IMR-90 (cell line): ENCODE measurements around the gene CASP14. TPM values are rescaled to one million over a fixed set of nuclear protein-coding genes. Genes with fewer than 3 reads are reported as not detected.

Source experiments
- ATAC-seq: fragments of 200-7000 bp; cut with Tn5 transposase; 2 replicates; pipeline ENCODE4 v1.9.1; 2020; ENCODE audit warnings: low read depth, mild to moderate bottlenecking, moderate library complexity
- BruUV-seq: library from RNA; stranded (reverse); fragments of 400-500 nt; replicated peaks from 2 replicates; lab custom pipeline; 2021; lab: Mats Ljungman, UMichigan
- CTCF ChIA-PET: fragments of 300-600 bp; formaldehyde crosslinking; extraction: SDS; loops from one replicate; lab custom pipeline; 2021; ENCODE audit warnings: antibody characterized with exemption; lab: Yijun Ruan, JAX
- POLR2A ChIA-PET: fragments of 300-600 bp; sonication (Branson Sonifier 250); formaldehyde crosslinking; loops from one replicate; lab custom pipeline; 2022; ENCODE audit warnings: antibody characterized with exemption; ENCODE audit not compliant: unreplicated experiment; lab: Charles Lee
- DNase-seq: peaks from one replicate; pipeline ENCODE4 v3.0.0; 2013
- H2AFZ ChIP-seq: replicated peaks from 2 replicates; pipeline ENCODE3; 2013; ENCODE audit warnings: low read length, mild to moderate bottlenecking; ENCODE audit not compliant: poor library complexity
- H2AK5ac ChIP-seq: 2 replicates; pipeline ENCODE4 v1.6.1; 2013; ENCODE audit warnings: low read depth, low read length, inconsistent platforms
- H2AK9ac ChIP-seq: replicated peaks from 2 replicates; pipeline ENCODE3; 2013; ENCODE audit warnings: mild to moderate bottlenecking, low read depth, low read length, moderate library complexity; ENCODE audit not compliant: poor library complexity
- H2BK120ac ChIP-seq: 2 replicates; pipeline ENCODE4 v1.6.1; 2013; ENCODE audit warnings: low read depth, low read length, inconsistent platforms
- H2BK15ac ChIP-seq: 3 replicates; pipeline ENCODE4 v1.6.1; 2013; ENCODE audit warnings: low read depth, low read length, inconsistent platforms
- H2BK20ac ChIP-seq: 2 replicates; pipeline ENCODE4 v1.6.1; 2013; ENCODE audit warnings: low read depth, mild to moderate bottlenecking, inconsistent platforms, low read length, moderate library complexity
- H2BK5ac ChIP-seq: 2 replicates; pipeline ENCODE4 v1.6.1; 2013; ENCODE audit warnings: mild to moderate bottlenecking, low read depth, low read length, inconsistent platforms; ENCODE audit not compliant: poor library complexity, severe bottlenecking
- H3K14ac ChIP-seq: replicated peaks from 2 replicates; pipeline ENCODE4 v1.6.1; 2013; ENCODE audit warnings: low read depth, low read length, inconsistent platforms
- H3K18ac ChIP-seq: 2 replicates; pipeline ENCODE4 v1.6.1; 2013; ENCODE audit warnings: low read depth, low read length, control low read depth
- H3K23ac ChIP-seq: 2 replicates; pipeline ENCODE4 v1.6.1; 2013; ENCODE audit warnings: low read depth, low read length, inconsistent platforms
- H3K27ac ChIP-seq: 2 replicates; pipeline ENCODE4 v1.5.1; 2013; ENCODE audit warnings: mild to moderate bottlenecking, control low read depth, low read length; ENCODE audit not compliant: insufficient read depth
- H3K27me3 ChIP-seq: 2 replicates; pipeline ENCODE4 v1.6.1; 2013; ENCODE audit warnings: low read length; ENCODE audit not compliant: control insufficient read depth, insufficient read depth
- H3K36me3 ChIP-seq: 2 replicates; pipeline ENCODE4 v1.6.1; 2013; ENCODE audit warnings: low read length, mixed read lengths; ENCODE audit not compliant: control insufficient read depth, insufficient read depth
- H3K4ac ChIP-seq: 2 replicates; pipeline ENCODE4 v1.6.1; 2013; ENCODE audit warnings: low read depth, low read length, inconsistent platforms
- H3K4me1 ChIP-seq: 2 replicates; pipeline ENCODE4 v1.6.1; 2013; ENCODE audit warnings: low read length, mixed read lengths; ENCODE audit not compliant: control insufficient read depth, insufficient read depth
- H3K4me2 ChIP-seq: 2 replicates; pipeline ENCODE4 v1.6.1; 2013; ENCODE audit warnings: low read depth, mild to moderate bottlenecking, control low read depth, low read length, moderate library complexity
- H3K4me3 ChIP-seq: 2 replicates; pipeline ENCODE4 v1.5.1; 2013; ENCODE audit warnings: low read depth, mild to moderate bottlenecking, control low read depth, low read length, moderate library complexity; ENCODE audit not compliant: insufficient read depth
- H3K56ac ChIP-seq: 2 replicates; pipeline ENCODE4 v1.6.1; 2013; ENCODE audit warnings: low read length, inconsistent platforms; ENCODE audit not compliant: insufficient read depth; ENCODE audit errors: extremely low read depth
- H3K79me1 ChIP-seq, 2 experiments: 2 replicates each; pipeline ENCODE4 v1.6.1; 2013; ENCODE audit warnings: low read length in 2 of 2, inconsistent platforms in 1 of 2, low read depth in 1 of 2
- H3K9ac ChIP-seq: 2 replicates; pipeline ENCODE4 v1.6.1; 2013; ENCODE audit warnings: low read depth, low read length, control low read depth
- H3K9me1 ChIP-seq: 2 replicates; pipeline ENCODE4 v1.6.1; 2013; ENCODE audit warnings: low read length, inconsistent platforms; ENCODE audit not compliant: insufficient read depth
- H3K9me3 ChIP-seq: 2 replicates; pipeline ENCODE4 v1.6.1; 2013; ENCODE audit warnings: low read length; ENCODE audit not compliant: control insufficient read depth, insufficient read depth
- H4K20me1 ChIP-seq: 2 replicates; pipeline ENCODE4 v1.6.1; 2013; ENCODE audit warnings: low read length, inconsistent platforms; ENCODE audit not compliant: insufficient read depth
- H4K5ac ChIP-seq: 2 replicates; pipeline ENCODE4 v1.6.1; 2013; ENCODE audit warnings: mild to moderate bottlenecking, low read depth, low read length, control low read depth
- H4K8ac ChIP-seq, 2 experiments: 2 replicates each; pipeline ENCODE4 v1.6.1; 2013; ENCODE audit warnings: low read depth in 2 of 2, low read length in 2 of 2, control low read depth in 1 of 2, inconsistent platforms in 1 of 2
- H4K91ac ChIP-seq: 2 replicates; pipeline ENCODE4 v1.6.1; 2013; ENCODE audit warnings: low read depth, low read length, inconsistent platforms; ENCODE audit not compliant: insufficient read depth
- BHLHE40 ChIP-seq: fragments of 150-350 bp; IDR thresholded peaks from 2 replicates; pipeline ENCODE4 v1.6.1; 2016; ENCODE audit warnings: mild to moderate bottlenecking, low read depth, low read length
- CEBPB ChIP-seq: IDR thresholded peaks from 2 replicates; pipeline ENCODE4 v1.6.1; 2012; ENCODE audit warnings: low read depth, low read length, improper control_type of control experiment
- CHD1 ChIP-seq: IDR thresholded peaks from 2 replicates; pipeline ENCODE4 v1.6.1; 2012; ENCODE audit warnings: low read depth, low read length, improper control_type of control experiment
- CTCF ChIP-seq: conservative IDR thresholded peaks from 2 replicates; pipeline ENCODE4 v1.5.1; 2012; ENCODE audit warnings: mild to moderate bottlenecking, low read depth, low read length, improper control_type of control experiment
- ELK1 ChIP-seq: fragments of 150-350 bp; IDR thresholded peaks from 2 replicates; pipeline ENCODE4 v1.6.1; 2016; ENCODE audit warnings: low read depth, mild to moderate bottlenecking, low read length, moderate library complexity, borderline replicate concordance
- FOS ChIP-seq: fragments of 150-350 bp; IDR thresholded peaks from 2 replicates; pipeline ENCODE4 v1.6.1; 2016; ENCODE audit warnings: low read depth, low read length
- MAFK ChIP-seq: IDR thresholded peaks from 2 replicates; pipeline ENCODE4 v1.6.1; 2012; ENCODE audit warnings: low read depth, low read length, improper control_type of control experiment
- MXI1 ChIP-seq: IDR thresholded peaks from 2 replicates; pipeline ENCODE4 v1.6.1; 2012; ENCODE audit warnings: low read depth, mild to moderate bottlenecking, low read length, moderate library complexity, borderline replicate concordance
- NFE2L2 ChIP-seq: fragments of 150-350 bp; IDR thresholded peaks from 2 replicates; pipeline ENCODE4 v1.6.1; 2016; ENCODE audit warnings: low read depth, mild to moderate bottlenecking, low read length
- POLR2A ChIP-seq: IDR thresholded peaks from 2 replicates; pipeline ENCODE4 v1.6.1; 2012; ENCODE audit warnings: mild to moderate bottlenecking, low read depth, low read length
- RAD21 ChIP-seq: IDR thresholded peaks from 2 replicates; pipeline ENCODE4 v1.6.1; 2012; ENCODE audit warnings: low read length, improper control_type of control experiment
- RCOR1 ChIP-seq: IDR thresholded peaks from 2 replicates; pipeline ENCODE4 v1.6.1; 2012; ENCODE audit warnings: mild to moderate bottlenecking, low read length, improper control_type of control experiment; ENCODE audit not compliant: insufficient replicate concordance
- RFX5 ChIP-seq: IDR thresholded peaks from 2 replicates; pipeline ENCODE4 v1.8.0; 2012; ENCODE audit warnings: low read depth, mild to moderate bottlenecking, low read length, moderate library complexity
- SMC3 ChIP-seq: fragments of 150-350 bp; IDR thresholded peaks from 2 replicates; pipeline ENCODE4 v1.6.1; 2016; ENCODE audit warnings: low read depth, mild to moderate bottlenecking, antibody characterized with exemption, low read length, moderate library complexity
- WGBS, 2 experiments: methylation state at CpG; one replicate each; pipeline versions ENCODE4 v1.1.5 to v1.1.7; 2013; ENCODE audit warnings: missing lambda C conversion rate in 2 of 2; ENCODE audit not compliant: insufficient read length in 1 of 2; ENCODE audit errors: extremely low coverage in 2 of 2; 5-methylcytosine and 5-hydroxymethylcytosine counted together
- dilution Hi-C: fragments of 300-500 bp; cut with HindIII; formaldehyde crosslinking; loops from one replicate; pipeline ENCODE4 v1.14.3; 2018; ENCODE audit warnings: low sequenced_read_pairs; ENCODE audit not compliant: unreplicated experiment
- in situ Hi-C: fragments of 300-500 bp; cut with MboI; formaldehyde crosslinking; loops from 3 replicates; pipeline ENCODE4 v1.14.3; 2019; ENCODE audit warnings: low sequenced_read_pairs, inconsistent platforms, mixed read lengths
- intact Hi-C: fragments of 100-400 bp; cut with micrococcal nuclease; formaldehyde crosslinking; loops from 2 replicates; pipeline ENCODE4 v1.10.0; 2022
- polyA plus RNA-seq, 3 experiments: library from polyadenylated mRNA; depleted of rRNA; stranded (reverse); fragments of >200 nt; gene quantifications; 2 replicates each; pipeline ENCODE4 v1.2.3, GENCODE V29; 2012; ENCODE audit warnings: low replicate concordance in 1 of 3
- total RNA-seq: library from RNA; depleted of rRNA; stranded (reverse); fragments of >200 nt; gene quantifications from 2 replicates; pipeline ENCODE4 v1.2.3, GENCODE V29; 2012
- TF ChIP-seq, protein P1 (sequence below): fragments of 150-350 bp; IDR thresholded peaks from 2 replicates; pipeline ENCODE4 v1.6.1; 2017; ENCODE audit warnings: mild to moderate bottlenecking, antibody characterized with exemption, low read length, low read depth

Gene CASP14
- total and polyA plus RNA-seq, 2 of the 4 experiments (the other 2 are of a cell fraction): not detected

DNA sequence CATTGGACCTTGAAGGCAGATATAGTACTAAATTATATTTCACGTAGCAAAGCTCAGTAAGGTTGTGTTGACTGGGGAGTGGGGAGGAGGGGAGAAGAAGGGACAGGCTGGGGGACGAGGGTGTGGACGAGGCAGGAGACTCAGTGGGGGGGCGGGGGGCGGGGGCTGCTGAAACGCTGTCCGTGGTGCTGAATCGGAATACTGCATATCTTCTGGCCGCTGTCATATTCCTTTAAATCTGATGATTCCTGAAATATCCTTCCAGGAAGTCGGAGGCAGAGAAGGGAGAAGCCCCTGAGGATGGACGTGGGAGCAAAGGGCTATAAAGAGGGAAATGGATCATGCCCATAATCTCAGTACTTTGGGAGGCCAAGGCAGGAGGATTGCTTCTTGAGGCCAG lies 34.7 kb upstream of the CASP14 start:
- H3K9ac ChIP-seq: no peak overlapping the region
- no peaks in the 10 kb centered on the region for H3K79me1 ChIP-seq
- no peak overlapping the region for H3K14ac ChIP-seq
- no peak overlapping the region for H3K23ac ChIP-seq
- no peak overlapping the region for H2AK9ac ChIP-seq
- no peak overlapping the region for H2AK5ac ChIP-seq
- H2BK120ac ChIP-seq: no peak overlapping the region
- POLR2A ChIA-PET: no interaction called here
- H3K36me3 ChIP-seq: no peaks in the 10 kb centered on the region
- no peaks in the 10 kb centered on the region for H3K27me3 ChIP-seq
- no peak overlapping the region for H3K56ac ChIP-seq
- no peak overlapping the region for H3K4ac ChIP-seq
- H3K4me3 ChIP-seq: no peak overlapping the region
- H4K8ac ChIP-seq: no peak overlapping the region
- DNase-seq (no peak), ATAC-seq (no peak)
- intact Hi-C loops (no loop called here), in situ Hi-C loops (no loop called here), dilution Hi-C loops (no loop called here)
- no TSS peak for BruUV-seq
- H2BK15ac ChIP-seq: no peak overlapping the region
- WGBS, 2 experiments: 5% methylated on average over 4 of the region's 11 CpGs; no CpG with 5 or more reads in 1 of the 2 experiments
- H3K27ac ChIP-seq: no peak overlapping the region
- H3K9me3 ChIP-seq: peaks cover 11% of the 10 kb centered on the region
- H2AFZ ChIP-seq: no peak overlapping the region
- CTCF ChIA-PET: no interaction called here
- no peak overlapping the region for H4K5ac ChIP-seq
- H3K4me2 ChIP-seq: no peak overlapping the region
- TF ChIP-seq MXI1 (no peak), FOS (no peak), RAD21 (no peak), CEBPB (no peak), RFX5 (no peak), POLR2A (no peak), CHD1 (no peak), ELK1 (no peak), CTCF (no peak), MAFK (no peak), SMC3 (no peak), NFE2L2 (no peak), BHLHE40 (no peak), RCOR1 (no peak)
- TF ChIP-seq, protein P1, sequence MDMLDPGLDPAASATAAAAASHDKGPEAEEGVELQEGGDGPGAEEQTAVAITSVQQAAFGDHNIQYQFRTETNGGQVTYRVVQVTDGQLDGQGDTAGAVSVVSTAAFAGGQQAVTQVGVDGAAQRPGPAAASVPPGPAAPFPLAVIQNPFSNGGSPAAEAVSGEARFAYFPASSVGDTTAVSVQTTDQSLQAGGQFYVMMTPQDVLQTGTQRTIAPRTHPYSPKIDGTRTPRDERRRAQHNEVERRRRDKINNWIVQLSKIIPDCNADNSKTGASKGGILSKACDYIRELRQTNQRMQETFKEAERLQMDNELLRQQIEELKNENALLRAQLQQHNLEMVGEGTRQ: no peak
- no peaks in the 10 kb centered on the region for H3K4me1 ChIP-seq
- no peak overlapping the region for H4K91ac ChIP-seq
- H3K18ac ChIP-seq: no peak overlapping the region
- no peaks in the 10 kb centered on the region for H3K9me1 ChIP-seq
- no peak overlapping the region for H2BK20ac ChIP-seq
- H2BK5ac ChIP-seq: no peak overlapping the region
- H4K20me1 ChIP-seq: no peaks in the 10 kb centered on the region
